Measurements from ENCODE around the gene PNPLA5. TPM values are rescaled to one million over a fixed set of nuclear protein-coding genes. Genes with fewer than 3 reads are reported as not detected.

The PNPLA5 gene
- total RNA-seq, 1 experiment from 2014 or later, result 5.5 TPM

DNA sequence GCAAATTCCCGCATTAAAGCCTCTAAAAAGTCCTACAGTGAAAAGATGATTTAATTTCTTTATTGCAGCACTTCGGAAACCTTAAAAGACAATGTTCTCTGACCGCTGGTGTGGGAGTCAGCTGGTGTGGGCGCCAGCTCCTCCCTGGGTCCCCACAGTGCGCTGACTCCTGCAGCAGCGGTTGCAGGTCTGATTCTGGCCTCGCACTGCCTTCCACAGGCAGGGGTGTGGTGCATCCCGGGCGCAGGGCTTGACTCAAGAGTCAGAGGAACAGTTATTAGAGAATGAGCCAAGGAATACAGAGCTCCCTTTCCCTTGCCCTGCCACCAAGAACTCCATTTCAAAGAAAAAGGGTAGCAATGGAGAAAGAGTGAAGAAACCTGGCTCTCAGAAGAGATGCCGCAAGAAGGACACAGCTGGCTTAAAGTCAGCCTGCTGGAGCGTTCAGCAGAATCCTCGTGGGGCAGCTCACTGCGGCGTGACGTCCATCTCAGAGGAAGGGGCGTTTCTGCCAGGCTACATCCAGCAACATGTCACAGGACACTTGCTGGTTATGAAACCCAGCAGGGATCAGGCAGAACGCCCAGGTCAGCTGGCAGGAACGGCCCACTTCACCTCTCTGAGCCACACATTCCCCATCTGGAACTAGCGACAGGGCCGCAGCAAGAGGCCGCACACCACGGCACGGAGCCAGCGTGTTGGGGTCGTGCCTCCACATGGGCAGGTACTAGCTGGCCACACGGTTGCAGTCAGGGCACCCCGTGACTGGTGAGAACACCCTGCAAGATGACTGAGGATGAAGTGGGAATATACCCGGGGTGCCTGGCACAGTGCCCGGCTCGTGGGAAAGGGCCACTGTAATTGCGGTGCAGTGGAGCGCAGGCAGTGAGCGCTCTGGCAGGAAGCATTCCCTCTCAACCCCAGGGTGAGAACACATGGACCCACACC is 61.6 kb downstream of the PNPLA5 start:
- H3K56ac ChIP-seq (ENCODE audit: insufficient read length, low read depth, low read length), result no peak overlapping the region
- H4K91ac ChIP-seq (ENCODE audit: insufficient read length, low read depth, low read length), result no peak overlapping the region
- H3K27me3 ChIP-seq (ENCODE audit: insufficient read depth, low read length), result no peaks in the 10 kb centered on the region
- H3K27ac ChIP-seq (ENCODE audit: insufficient read length, low read depth, low read length), result no peak overlapping the region
- no peak overlapping the region for H2BK120ac ChIP-seq (ENCODE audit: low read depth, low read length, poor library complexity, severe bottlenecking)
- no peak overlapping the region for H4K8ac ChIP-seq (replicated peaks; ENCODE audit: insufficient read length, low read depth, low read length)
- no peak for DNase-seq
- no peaks in the 10 kb centered on the region for H3K79me1 ChIP-seq (ENCODE audit: insufficient read depth, low read depth, low read length, poor library complexity, severe bottlenecking)
- no peak overlapping the region for H3K14ac ChIP-seq (ENCODE audit: insufficient read depth, low read length)
- no CpG with 5 or more reads among the region's 33 CpGs for WGBS (ENCODE audit: extremely low coverage, insufficient read length, low lambda C conversion rate)
- Mint-ChIP-seq H3K9me3 (no peaks in the 10 kb centered on the region), H3K27me3 (ENCODE audit: low read depth) (no peaks in the 10 kb centered on the region), H3K27ac (no peak overlapping the region; a peak in 1 of 7 replicates), H3K4me3 (no peak overlapping the region; a peak in 1 of 5 replicates), H3K4me1 (peaks cover 26 to 30% of the 10 kb centered on the region in 2 experiments), H3K36me3 (ENCODE audit: insufficient read depth in 1 of 3, low read depth in 3 of 3) (peaks cover 9 to 46% (median 34%) of the 10 kb centered on the region in 3 experiments; a peak in 6 of 7 replicates)
- H2BK12ac ChIP-seq (ENCODE audit: insufficient read length, low read depth, low read length), result no peak overlapping the region
- no peaks in the 10 kb centered on the region for H4K20me1 ChIP-seq (ENCODE audit: control insufficient read depth, insufficient read depth, insufficient read length)
- TF ChIP-seq CTCF (conservative IDR thresholded peaks at IDR 0.05), result no peak
- no peaks in the 10 kb centered on the region; the same call in 1 of the 2 replicates for H3K4me1 ChIP-seq (ENCODE audit: insufficient read depth, low read length)
- H3K79me2 ChIP-seq (ENCODE audit: insufficient read depth, low read length), result no peaks in the 10 kb centered on the region; the same call in 1 of the 2 replicates
- H2BK15ac ChIP-seq (ENCODE audit: low read depth, low read length), result no peak overlapping the region
- H2AK5ac ChIP-seq (ENCODE audit: insufficient read length, low read length), result no peak overlapping the region
- no peaks in the 10 kb centered on the region for H3K9me3 ChIP-seq (ENCODE audit: control insufficient read depth, low read depth, low read length)
- no peak overlapping the region for H4K5ac ChIP-seq (ENCODE audit: insufficient read length, low read depth, low read length)
- no peak overlapping the region for H2BK20ac ChIP-seq (ENCODE audit: low read depth, low read length, poor library complexity, severe bottlenecking)
- H2BK5ac ChIP-seq (ENCODE audit: insufficient read length, low read length), result no peak overlapping the region
- H3K9ac ChIP-seq (ENCODE audit: extremely low read depth, insufficient read length, low read length), result no peak overlapping the region
- H2AFZ ChIP-seq (ENCODE audit: low read length), result no peak overlapping the region
- no peak overlapping the region for H3T11ph ChIP-seq (ENCODE audit: low read length)
- H3K18ac ChIP-seq (ENCODE audit: insufficient read length, low read depth, low read length), result no peak overlapping the region
- H3K4ac ChIP-seq (ENCODE audit: low read depth, low read length), result no peak overlapping the region
- H3K23ac ChIP-seq (ENCODE audit: insufficient read length, low read depth, low read length), result no peak overlapping the region
- H3K4me2 ChIP-seq (ENCODE audit: insufficient read depth, insufficient read length, low read length), result no peak overlapping the region
- no peaks in the 10 kb centered on the region for H3K23me2 ChIP-seq (ENCODE audit: insufficient read length, low read depth, low read length, poor library complexity, severe bottlenecking)

Other genes starting within 250 kb of the PNPLA5 start
- 0.20 and 0.31 TPM in 2 replicates for gene EFCAB6, start 79.7 kb downstream of the PNPLA5 start, total RNA-seq (2021)
- 15.0 and 16.2 TPM in 2 replicates for gene SULT4A1, start 29.5 kb downstream of the PNPLA5 start, total RNA-seq (2021)
- 16.5 and 17.5 TPM in 2 replicates for gene PNPLA3, start 31.8 kb upstream of the PNPLA5 start, total RNA-seq (2021)
- gene SAMM50, start 63.4 kb upstream of the PNPLA5 start, total RNA-seq (2021), result 56.6 and 57.2 TPM in 2 replicates
- gene PARVB, start 132.3 kb upstream of the PNPLA5 start, total RNA-seq (2021), result 15.6 and 17.2 TPM in 2 replicates

All from H9 (cell line).